Measurements from ENCODE around the gene CUL7. TPM values are rescaled to one million over a fixed set of nuclear protein-coding genes. Genes with fewer than 3 reads are reported as not detected.
A peak's percentile ranks its signal among the peaks of the same experiment; 100 is the strongest.

The CUL7 gene
- total RNA-seq, 1 donor from 2014 or later: 7.0 TPM

- intact Hi-C loops (cut with micrococcal nuclease): no loop called here
- Histone ChIP-seq H3K27me3 (ENCODE audit: low read depth) (no peaks in the 10 kb centered on the region), H3K36me3 (peaks cover 49% of the 10 kb centered on the region), H3K9me3 (replicated peaks) (no peaks in the 10 kb centered on the region), H3K4me3 (peak overlapping the region; percentile 83), H3K27ac (replicated peaks) (no peak overlapping the region), H3K4me1 (peaks cover 53% of the 10 kb centered on the region)
- TF ChIP-seq, protein P1, sequence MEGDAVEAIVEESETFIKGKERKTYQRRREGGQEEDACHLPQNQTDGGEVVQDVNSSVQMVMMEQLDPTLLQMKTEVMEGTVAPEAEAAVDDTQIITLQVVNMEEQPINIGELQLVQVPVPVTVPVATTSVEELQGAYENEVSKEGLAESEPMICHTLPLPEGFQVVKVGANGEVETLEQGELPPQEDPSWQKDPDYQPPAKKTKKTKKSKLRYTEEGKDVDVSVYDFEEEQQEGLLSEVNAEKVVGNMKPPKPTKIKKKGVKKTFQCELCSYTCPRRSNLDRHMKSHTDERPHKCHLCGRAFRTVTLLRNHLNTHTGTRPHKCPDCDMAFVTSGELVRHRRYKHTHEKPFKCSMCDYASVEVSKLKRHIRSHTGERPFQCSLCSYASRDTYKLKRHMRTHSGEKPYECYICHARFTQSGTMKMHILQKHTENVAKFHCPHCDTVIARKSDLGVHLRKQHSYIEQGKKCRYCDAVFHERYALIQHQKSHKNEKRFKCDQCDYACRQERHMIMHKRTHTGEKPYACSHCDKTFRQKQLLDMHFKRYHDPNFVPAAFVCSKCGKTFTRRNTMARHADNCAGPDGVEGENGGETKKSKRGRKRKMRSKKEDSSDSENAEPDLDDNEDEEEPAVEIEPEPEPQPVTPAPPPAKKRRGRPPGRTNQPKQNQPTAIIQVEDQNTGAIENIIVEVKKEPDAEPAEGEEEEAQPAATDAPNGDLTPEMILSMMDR (IDR thresholded peaks at IDR 0.05; ENCODE audit: borderline replicate concordance): no peak
- no peak for DNase-seq
Observed at GRCh38 chr6:43012364-43012763, 41.3 kb downstream of the CUL7 start.

GRCh38 chr6:43011207-43011606 is 42.4 kb downstream of the CUL7 start:
- DNase-seq: no peak

DNA sequence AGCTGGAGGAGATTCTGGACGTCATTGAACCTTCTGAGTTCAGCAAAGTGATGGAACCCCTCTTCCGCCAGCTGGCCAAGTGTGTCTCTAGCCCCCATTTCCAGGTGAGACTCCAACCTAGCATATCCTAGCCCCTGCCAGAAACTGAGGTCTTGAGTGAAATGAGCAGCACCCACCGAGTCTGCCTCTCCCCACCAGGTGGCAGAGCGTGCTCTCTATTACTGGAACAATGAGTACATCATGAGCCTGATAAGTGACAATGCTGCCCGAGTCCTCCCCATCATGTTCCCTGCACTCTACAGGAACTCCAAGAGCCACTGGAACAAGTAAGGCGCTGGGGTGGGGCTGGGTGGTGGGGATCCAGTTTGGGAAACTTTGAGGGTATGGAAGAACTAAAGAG is 44.5 kb downstream of the CUL7 start:
- TF ChIP-seq, protein P1 (IDR thresholded peaks at IDR 0.05; ENCODE audit: borderline replicate concordance): peak; percentile 66
- DNase-seq: peak; percentile 59
- peaks cover 20% of the 10 kb centered on the region for H3K4me1 ChIP-seq
- no peaks in the 10 kb centered on the region for H3K9me3 ChIP-seq (replicated peaks)
- H3K4me3 ChIP-seq: no peak overlapping the region
- H3K36me3 ChIP-seq: peaks cover 59% of the 10 kb centered on the region
- intact Hi-C loops (cut with micrococcal nuclease): no loop called here
- H3K27ac ChIP-seq (replicated peaks): peak overlapping the region; percentile 49
- no peaks in the 10 kb centered on the region for H3K27me3 ChIP-seq (ENCODE audit: low read depth)

More at GRCh38 chr6:43011207-43011606, 42.4 kb downstream of the CUL7 start:
- Histone ChIP-seq H3K9me3 (replicated peaks) (no peaks in the 10 kb centered on the region), H3K36me3 (peaks cover 56% of the 10 kb centered on the region), H3K4me1 (peaks cover 41% of the 10 kb centered on the region), H3K4me3 (no peak overlapping the region), H3K27ac (replicated peaks) (no peak overlapping the region), H3K27me3 (ENCODE audit: low read depth) (no peaks in the 10 kb centered on the region)
- intact Hi-C loops (cut with micrococcal nuclease): no loop called here
- TF ChIP-seq, protein P1 (IDR thresholded peaks at IDR 0.05; ENCODE audit: borderline replicate concordance): no peak

GRCh38 chr6:43007126-43007525 is 46.5 kb downstream of the CUL7 start:
- Histone ChIP-seq H3K4me1 (peaks cover 6% of the 10 kb centered on the region), H3K27me3 (ENCODE audit: low read depth) (no peaks in the 10 kb centered on the region), H3K9me3 (replicated peaks) (no peaks in the 10 kb centered on the region), H3K27ac (replicated peaks) (no peak overlapping the region), H3K4me3 (no peak overlapping the region), H3K36me3 (peaks cover 72% of the 10 kb centered on the region)
- TF ChIP-seq, protein P1 (IDR thresholded peaks at IDR 0.05; ENCODE audit: borderline replicate concordance): no peak
- DNase-seq: no peak
- intact Hi-C loops (cut with micrococcal nuclease): no loop called here

DNA sequence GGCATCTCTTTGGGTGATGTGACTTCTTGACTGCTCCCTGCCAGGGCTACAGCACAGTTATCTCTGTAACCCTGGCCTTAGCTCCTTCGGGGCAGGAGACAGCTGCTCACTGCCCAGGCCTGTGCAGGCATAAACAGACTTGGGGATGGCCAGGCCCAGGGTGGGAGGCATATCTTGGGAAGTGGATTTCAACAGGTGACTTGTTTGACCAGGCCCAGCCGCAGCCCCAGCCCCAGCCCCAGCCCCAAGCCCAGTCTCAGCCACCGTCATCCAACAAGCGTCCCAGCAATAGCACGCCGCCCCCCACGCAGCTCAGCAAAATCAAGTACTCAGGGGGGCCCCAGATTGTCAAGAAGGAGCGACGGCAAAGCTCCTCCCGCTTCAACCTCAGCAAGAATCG is 47.4 kb downstream of the CUL7 start:
- intact Hi-C loops (cut with micrococcal nuclease): no loop called here
- H3K36me3 ChIP-seq: peaks cover 63% of the 10 kb centered on the region
- DNase-seq: no peak
- no peaks in the 10 kb centered on the region for H3K27me3 ChIP-seq (ENCODE audit: low read depth)
- peaks cover 6% of the 10 kb centered on the region for H3K4me1 ChIP-seq
- TF ChIP-seq, protein P1 (IDR thresholded peaks at IDR 0.05; ENCODE audit: borderline replicate concordance): no peak
- H3K27ac ChIP-seq (replicated peaks): no peak overlapping the region
- H3K4me3 ChIP-seq: no peak overlapping the region
- no peaks in the 10 kb centered on the region for H3K9me3 ChIP-seq (replicated peaks)
